HG03103 (cell line): Measurements from ENCODE around the gene GCSH.
"Not testable (repeated sequence)": the region's sequence is repeated elsewhere in the genome, so short reads cannot be mapped to it uniquely, and the experiment has no call there.

ENCODE experiments used
- ATAC-seq: cut with Tn5 transposase; IDR thresholded peaks from one replicate; pipeline ENCODE4 v1.9.1; 2021; ENCODE audit warnings: low read depth; ENCODE audit not compliant: unreplicated experiment

The GCSH gene

GRCh38 chr16:81095953-81096714, at the start of gene GCSH:
GCSH (minus strand) TSS chr16:81096395; CDS start chr16:81096278, 117 bp downstream.
- peak; percentile 98 for ATAC-seq

GRCh38 chr16:81143921-81144471, 47.8 kb upstream of the GCSH start:
- no peak for ATAC-seq

GRCh38 chr16:81142864-81143263, 46.7 kb upstream of the GCSH start:
- no peak for ATAC-seq

- no peak for ATAC-seq
These were observed 45.0 kb upstream of the GCSH start for GRCh38 chr16:81140930-81141780.

GRCh38 chr16:81138831-81139557, 42.8 kb upstream of the GCSH start:
- no peak for ATAC-seq

- no peak for ATAC-seq
These were observed 41.6 kb upstream of the GCSH start for GRCh38 chr16:81137754-81138153.

GRCh38 chr16:81136390-81137335, 40.5 kb upstream of the GCSH start:
- no peak for ATAC-seq

GRCh38 chr16:81130126-81130525, 33.9 kb upstream of the GCSH start:
- ATAC-seq: no peak

GRCh38 chr16:81128726-81129524, 32.7 kb upstream of the GCSH start:
- ATAC-seq: no peak

- no peak for ATAC-seq
These were observed 30.9 kb upstream of the GCSH start for GRCh38 chr16:81127051-81127450.

GRCh38 chr16:81123092-81123852, 27.1 kb upstream of the GCSH start:
- no peak for ATAC-seq

- ATAC-seq: no peak
These were observed 25.3 kb upstream of the GCSH start for GRCh38 chr16:81121474-81121990.

GRCh38 chr16:81117436-81117835, 21.2 kb upstream of the GCSH start:
- no peak for ATAC-seq

- no peak for ATAC-seq
These were observed 20.1 kb upstream of the GCSH start for GRCh38 chr16:81116285-81116684.

- no peak for ATAC-seq
These were observed 16.3 kb upstream of the GCSH start for GRCh38 chr16:81112453-81112852.

GRCh38 chr16:81109274-81109673, 13.1 kb upstream of the GCSH start:
- ATAC-seq: not testable (repeated sequence)

GRCh38 chr16:81107511-81107910, 11.3 kb upstream of the GCSH start:
- ATAC-seq: no peak
